ENCODE results near the gene KRTAP13-4.

KRTAP13-4 gene

GRCh38 chr21:30430170-30430655 lies at the start of gene KRTAP13-4:
Gene KRTAP13-4 (plus strand): TSS chr21:30430220. CDS start chr21:30430276, 56 bp downstream.
- no peak for DNase-seq

GRCh38 chr21:30382201-30382600 lies 47.8 kb upstream of the KRTAP13-4 start:
- no peak for DNase-seq

- no peak for DNase-seq
Observed at GRCh38 chr21:30391492-30392025, 38.5 kb upstream of the KRTAP13-4 start.

- DNase-seq = no peak
Observed at GRCh38 chr21:30395731-30396130, 34.3 kb upstream of the KRTAP13-4 start, which contains the start of gene KRTAP13-1. Gene KRTAP13-1 (plus strand): TSS chr21:30396031. CDS start chr21:30396087, 56 bp downstream.

GRCh38 chr21:30408782-30409494 lies 21.1 kb upstream of the KRTAP13-4 start:
- DNase-seq = peak; percentile 51

- no peak for DNase-seq
Observed at GRCh38 chr21:30415993-30416392, 14.0 kb upstream of the KRTAP13-4 start.

- DNase-seq = no peak
Observed at GRCh38 chr21:30425826-30426225, 4.2 kb upstream of the KRTAP13-4 start, which contains the start of gene KRTAP13-3. Gene KRTAP13-3 (minus strand): TSS chr21:30425926. CDS start chr21:30425912, 14 bp downstream.

- DNase-seq = no peak
Observed at GRCh38 chr21:30426731-30427130, 3.3 kb upstream of the KRTAP13-4 start.

- peak; percentile 47 for DNase-seq
Observed at GRCh38 chr21:30434033-30434631, 4.1 kb downstream of the KRTAP13-4 start.

- DNase-seq = no peak
Observed at GRCh38 chr21:30437010-30437565, 7.1 kb downstream of the KRTAP13-4 start.

- DNase-seq = no peak
Observed at GRCh38 chr21:30439975-30440374, 10.0 kb downstream of the KRTAP13-4 start, which contains the start of gene KRTAP15-1. Gene KRTAP15-1 (plus strand): TSS chr21:30440275. CDS start chr21:30440328, 53 bp downstream.

- DNase-seq = no peak
Observed at GRCh38 chr21:30443226-30443625, 13.2 kb downstream of the KRTAP13-4 start.

GRCh38 chr21:30444204-30444603 lies 14.2 kb downstream of the KRTAP13-4 start:
- no peak for DNase-seq

- no peak for DNase-seq
Observed at GRCh38 chr21:30447056-30447455, 17.0 kb downstream of the KRTAP13-4 start.

GRCh38 chr21:30448514-30448913 lies 18.5 kb downstream of the KRTAP13-4 start:
- no peak for DNase-seq

- DNase-seq = peak; percentile 14
Observed at GRCh38 chr21:30463713-30464112, 33.7 kb downstream of the KRTAP13-4 start.

- no peak for DNase-seq
Observed at GRCh38 chr21:30468900-30469714, 39.1 kb downstream of the KRTAP13-4 start.

- DNase-seq = no peak
Observed at GRCh38 chr21:30478004-30478403, 48.0 kb downstream of the KRTAP13-4 start.

- DNase-seq = no peak
Observed at GRCh38 chr21:30479259-30479658, 49.2 kb downstream of the KRTAP13-4 start.

- DNase-seq = no peak
Observed at GRCh38 chr21:30480145-30480544, 50.1 kb downstream of the KRTAP13-4 start, which contains the start of gene KRTAP19-1. Gene KRTAP19-1 (minus strand): TSS chr21:30480367. CDS start chr21:30480317, 50 bp downstream.
